ENCODE measurements around the gene TFAP2A. TPM values are rescaled to one million over a fixed set of nuclear protein-coding genes. Genes with fewer than 3 reads are reported as not detected.

Gene TFAP2A
- polyA plus RNA-seq, 1 donor from 2014 or later: 0.78 TPM

DNA sequence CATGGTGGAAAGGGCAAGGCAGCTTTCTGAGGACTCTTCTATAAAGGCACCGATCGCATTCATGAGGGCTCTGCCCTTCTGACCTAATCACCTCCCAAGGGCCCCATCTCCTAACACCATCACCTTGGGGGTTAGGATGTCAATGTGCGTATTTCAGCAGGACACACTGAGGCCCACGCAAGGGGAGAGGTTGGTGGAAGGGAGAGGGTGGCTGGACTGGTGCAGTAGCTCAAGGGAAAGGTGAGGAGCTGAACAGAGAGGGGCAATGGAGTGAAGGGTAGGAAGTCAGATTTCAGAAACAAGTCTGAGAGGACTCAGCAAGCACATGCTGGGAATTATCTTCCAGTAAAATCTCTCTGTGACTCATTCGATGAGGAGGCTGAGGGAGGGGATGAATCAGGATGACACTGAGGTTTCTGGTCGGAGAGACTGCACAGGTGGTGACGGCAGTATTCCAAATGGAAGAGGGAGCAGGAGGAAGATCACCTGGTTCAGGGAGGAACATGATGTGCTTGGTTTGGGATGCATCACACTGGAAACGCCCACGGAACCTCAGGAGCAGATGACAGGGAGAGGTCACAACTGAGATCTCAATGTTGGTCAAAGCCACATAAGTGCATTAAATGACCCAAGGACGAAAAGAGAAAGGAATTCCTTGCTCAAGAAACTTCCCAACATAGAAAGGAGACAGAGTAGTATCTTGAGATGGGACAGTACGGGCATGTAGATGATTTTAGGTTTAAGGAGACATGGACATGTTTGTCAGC, 67.1 kb downstream of the TFAP2A start:
- H2AFZ ChIP-seq (ENCODE audit: low read depth, low read length): no peak overlapping the region
- H3K27ac ChIP-seq (ENCODE audit: low read length): no peak overlapping the region
- no peaks in the 10 kb centered on the region for H3K79me2 ChIP-seq (replicated peaks; ENCODE audit: insufficient read depth, low read length)
- H4K20me1 ChIP-seq (ENCODE audit: insufficient read depth): no peaks in the 10 kb centered on the region
- no peak overlapping the region for H3K4me3 ChIP-seq (ENCODE audit: low read length)
- TF ChIP-seq RAD21 (conservative IDR thresholded peaks at IDR 0.05) (no peak), EZH2 (IDR thresholded peaks at IDR 0.05; ENCODE audit: borderline replicate concordance, insufficient read depth, low read length, poor library complexity, severe bottlenecking) (no peak), EP300 (conservative IDR thresholded peaks at IDR 0.05; ENCODE audit: poor library complexity, severe bottlenecking) (no peak), SMC3 (conservative IDR thresholded peaks at IDR 0.05; ENCODE audit: poor library complexity) (no peak), TAF1 (IDR thresholded peaks at IDR 0.05; ENCODE audit: low read depth) (no peak), POLR2AphosphoS5 (IDR thresholded peaks at IDR 0.05) (no peak), MXI1 (conservative IDR thresholded peaks at IDR 0.05; ENCODE audit: poor library complexity, severe bottlenecking) (no peak)
- TF ChIP-seq, protein P1, sequence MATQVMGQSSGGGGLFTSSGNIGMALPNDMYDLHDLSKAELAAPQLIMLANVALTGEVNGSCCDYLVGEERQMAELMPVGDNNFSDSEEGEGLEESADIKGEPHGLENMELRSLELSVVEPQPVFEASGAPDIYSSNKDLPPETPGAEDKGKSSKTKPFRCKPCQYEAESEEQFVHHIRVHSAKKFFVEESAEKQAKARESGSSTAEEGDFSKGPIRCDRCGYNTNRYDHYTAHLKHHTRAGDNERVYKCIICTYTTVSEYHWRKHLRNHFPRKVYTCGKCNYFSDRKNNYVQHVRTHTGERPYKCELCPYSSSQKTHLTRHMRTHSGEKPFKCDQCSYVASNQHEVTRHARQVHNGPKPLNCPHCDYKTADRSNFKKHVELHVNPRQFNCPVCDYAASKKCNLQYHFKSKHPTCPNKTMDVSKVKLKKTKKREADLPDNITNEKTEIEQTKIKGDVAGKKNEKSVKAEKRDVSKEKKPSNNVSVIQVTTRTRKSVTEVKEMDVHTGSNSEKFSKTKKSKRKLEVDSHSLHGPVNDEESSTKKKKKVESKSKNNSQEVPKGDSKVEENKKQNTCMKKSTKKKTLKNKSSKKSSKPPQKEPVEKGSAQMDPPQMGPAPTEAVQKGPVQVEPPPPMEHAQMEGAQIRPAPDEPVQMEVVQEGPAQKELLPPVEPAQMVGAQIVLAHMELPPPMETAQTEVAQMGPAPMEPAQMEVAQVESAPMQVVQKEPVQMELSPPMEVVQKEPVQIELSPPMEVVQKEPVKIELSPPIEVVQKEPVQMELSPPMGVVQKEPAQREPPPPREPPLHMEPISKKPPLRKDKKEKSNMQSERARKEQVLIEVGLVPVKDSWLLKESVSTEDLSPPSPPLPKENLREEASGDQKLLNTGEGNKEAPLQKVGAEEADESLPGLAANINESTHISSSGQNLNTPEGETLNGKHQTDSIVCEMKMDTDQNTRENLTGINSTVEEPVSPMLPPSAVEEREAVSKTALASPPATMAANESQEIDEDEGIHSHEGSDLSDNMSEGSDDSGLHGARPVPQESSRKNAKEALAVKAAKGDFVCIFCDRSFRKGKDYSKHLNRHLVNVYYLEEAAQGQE (IDR thresholded peaks at IDR 0.05; ENCODE audit: borderline replicate concordance): no peak
- TF ChIP-seq, protein P2, sequence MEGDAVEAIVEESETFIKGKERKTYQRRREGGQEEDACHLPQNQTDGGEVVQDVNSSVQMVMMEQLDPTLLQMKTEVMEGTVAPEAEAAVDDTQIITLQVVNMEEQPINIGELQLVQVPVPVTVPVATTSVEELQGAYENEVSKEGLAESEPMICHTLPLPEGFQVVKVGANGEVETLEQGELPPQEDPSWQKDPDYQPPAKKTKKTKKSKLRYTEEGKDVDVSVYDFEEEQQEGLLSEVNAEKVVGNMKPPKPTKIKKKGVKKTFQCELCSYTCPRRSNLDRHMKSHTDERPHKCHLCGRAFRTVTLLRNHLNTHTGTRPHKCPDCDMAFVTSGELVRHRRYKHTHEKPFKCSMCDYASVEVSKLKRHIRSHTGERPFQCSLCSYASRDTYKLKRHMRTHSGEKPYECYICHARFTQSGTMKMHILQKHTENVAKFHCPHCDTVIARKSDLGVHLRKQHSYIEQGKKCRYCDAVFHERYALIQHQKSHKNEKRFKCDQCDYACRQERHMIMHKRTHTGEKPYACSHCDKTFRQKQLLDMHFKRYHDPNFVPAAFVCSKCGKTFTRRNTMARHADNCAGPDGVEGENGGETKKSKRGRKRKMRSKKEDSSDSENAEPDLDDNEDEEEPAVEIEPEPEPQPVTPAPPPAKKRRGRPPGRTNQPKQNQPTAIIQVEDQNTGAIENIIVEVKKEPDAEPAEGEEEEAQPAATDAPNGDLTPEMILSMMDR (IDR thresholded peaks at IDR 0.05; ENCODE audit: poor library complexity, severe bottlenecking): no peak
- no peaks in the 10 kb centered on the region for H3K9me3 ChIP-seq (ENCODE audit: low read length)
- no peaks in the 10 kb centered on the region for H3K27me3 ChIP-seq (ENCODE audit: insufficient read depth, low read depth, low read length)
- H3F3A ChIP-seq (ENCODE audit: insufficient read depth, low read length, poor library complexity, severe bottlenecking): no peaks in the 10 kb centered on the region
- H3K36me3 ChIP-seq (ENCODE audit: insufficient read depth, low read length): no peaks in the 10 kb centered on the region
- H3K4me2 ChIP-seq (ENCODE audit: low read length): no peak overlapping the region
- no peak overlapping the region for H3K9ac ChIP-seq (ENCODE audit: low read length)
- no peaks in the 10 kb centered on the region for H3K9me2 ChIP-seq (ENCODE audit: insufficient read depth, low read length)

Small RNA genes within 50 kb of the gene (small RNA-seq; reads per million reads assigned to genes)
- 0 reads per million in 3 experiments for gene MIR5689

Other genes with a start within 250 kb of the TFAP2A start
- gene GCNT2, start 106.3 kb upstream of the TFAP2A start, polyA plus RNA-seq: 9.4 and 16.3 TPM in 2 replicates

Measured in neural cell (in vitro differentiated cells).